K562 (cell line): ENCODE results near the gene TIPIN. TPM values are rescaled to one million over a fixed set of nuclear protein-coding genes. Genes with fewer than 3 reads are reported as not detected.
"Not testable (repeated sequence)": the region's sequence is repeated elsewhere in the genome, so short reads cannot be mapped to it uniquely, and the experiment has no call there.

ENCODE experiments used
- ATAC-seq: fragments of 200-7000 bp; cut with Tn5 transposase; 3 replicates; pipeline ENCODE4 v1.9.1; 2020; ENCODE audit warnings: moderate library complexity
- BruUV-seq: library from RNA; stranded (reverse); fragments of 400-500 nt; replicated peaks from 2 replicates; lab custom pipeline; 2021; lab: Mats Ljungman, UMichigan
- CTCF ChIA-PET: fragments of 300-600 bp; formaldehyde crosslinking; extraction: SDS; loops from one replicate; lab custom pipeline; 2021; ENCODE audit warnings: low intra/inter-chr PET ratio; lab: Yijun Ruan, JAX
- POLR2A ChIA-PET: fragments of 300-600, 350-650 bp; sonication (Branson Sonifier 250); formaldehyde crosslinking; extraction: SDS; loops from one replicate; lab custom pipeline; 2021; ENCODE audit warnings: antibody characterized with exemption, inconsistent platforms; lab: Yijun Ruan, JAX
- DNase-seq, 4 experiments: peaks; one replicate each; pipeline versions ENCODE4 v3.0.0 to v3.0.0-alpha.2; 2011 to 2018; ENCODE audit warnings: low spot score in 3 of 4, mixed read lengths in 3 of 4; ENCODE audit errors: extremely low read depth in 1 of 4
- FAIRE-seq: peaks from 2 replicates; lab custom pipeline; 2011; peaks lifted over from hg19 to GRCh38; lab: Jason Lieb, UNC
- H2AFZ ChIP-seq: 2 replicates; pipeline ENCODE4 v1.6.0; 2011; ENCODE audit warnings: low read depth, low read length, control low read depth, inconsistent platforms
- H3K27ac ChIP-seq: fragments of 200-600 bp; 3 replicates; pipeline ENCODE4 v1.8.0; 2011; ENCODE audit warnings: low read depth, mild to moderate bottlenecking, control low read depth, inconsistent platforms, low read length, moderate library complexity, mixed read lengths; ENCODE audit errors: extremely low read depth
- H3K27me3 ChIP-seq, 2 experiments: fragments of 300-600 bp in 1 of 2; 2 replicates in 1 of 2; 3 replicates in 1 of 2; pipeline versions ENCODE4 v1.6.0 to v1.8.0; 2011; ENCODE audit warnings: inconsistent platforms in 2 of 2, low read length in 2 of 2, mild to moderate bottlenecking in 1 of 2, mixed read lengths in 1 of 2, moderate library complexity in 1 of 2; ENCODE audit not compliant: control insufficient read depth in 2 of 2, insufficient read depth in 2 of 2
- H3K36me3 ChIP-seq: fragments of 300-600 bp; 3 replicates; pipeline ENCODE4 v1.8.0; 2011; ENCODE audit warnings: mild to moderate bottlenecking, low read length, inconsistent platforms; ENCODE audit not compliant: control insufficient read depth, insufficient read depth
- H3K4me1 ChIP-seq, 2 experiments: fragments of 200-600 bp in 1 of 2; replicated peaks in 1 of 2; 2 replicates in 1 of 2; 3 replicates in 1 of 2; pipeline versions ENCODE4 v1.5.1 to v1.8.0; 2011; ENCODE audit warnings: inconsistent platforms in 2 of 2, low read length in 2 of 2, mild to moderate bottlenecking in 1 of 2, mixed read lengths in 1 of 2, moderate library complexity in 1 of 2; ENCODE audit not compliant: control insufficient read depth in 2 of 2, insufficient read depth in 2 of 2
- H3K4me2 ChIP-seq: 2 replicates; pipeline ENCODE4 v1.6.1; 2011; ENCODE audit warnings: low read length, control low read depth, inconsistent platforms, mixed read lengths; ENCODE audit not compliant: insufficient read depth
- H3K4me3 ChIP-seq: fragments of 200-600 bp; sonication (generic), shearing (Covaris generic); 2 replicates; pipeline ENCODE4 v1.5.1; 2016; ENCODE audit warnings: control low read depth, inconsistent platforms
- H3K79me2 ChIP-seq: fragments of 200-600 bp; 3 replicates; pipeline ENCODE4 v1.8.0; 2011; ENCODE audit warnings: low read length, inconsistent platforms; ENCODE audit not compliant: control insufficient read depth, insufficient read depth
- H3K9ac ChIP-seq, 2 experiments: 2 replicates each; pipeline versions ENCODE4 v1.6.0 to v1.6.1; 2011; ENCODE audit warnings: low read depth in 2 of 2, low read length in 2 of 2, control low read depth in 1 of 2, inconsistent platforms in 1 of 2, mild to moderate bottlenecking in 1 of 2, mixed read lengths in 1 of 2; ENCODE audit not compliant: insufficient read depth in 1 of 2
- H3K9me1 ChIP-seq: one replicate; pipeline ENCODE4 v1.6.0; 2011; ENCODE audit warnings: inconsistent platforms, mild to moderate bottlenecking, low read length, moderate library complexity; ENCODE audit not compliant: control insufficient read depth, insufficient read depth
- H3K9me3 ChIP-seq: replicated peaks from 2 replicates; pipeline ENCODE4 v1.5.1; 2011; ENCODE audit warnings: low read depth, low read length, inconsistent platforms; ENCODE audit not compliant: control insufficient read depth, insufficient read depth
- H4K20me1 ChIP-seq: replicated peaks from 2 replicates; pipeline ENCODE4 v1.6.1; 2011; ENCODE audit warnings: low read length, inconsistent platforms, mixed read lengths; ENCODE audit not compliant: control insufficient read depth, insufficient read depth
- CEBPG ChIP-seq, 3 experiments: fragments of 200-800 bp in 1 of 3; sonication (Bioruptor generic) in 1 of 3; sonication (generic) in 1 of 3; formaldehyde crosslinking in 1 of 3; IDR thresholded peaks in 2 of 3; conservative IDR thresholded peaks in 1 of 3; 2 replicates each; pipeline versions ENCODE4 v1.6.1 to v1.8.0; 2016 to 2022; ENCODE audit warnings: missing compliant biosample characterization in 2 of 3, missing genetic modification characterization in 2 of 3, mild to moderate bottlenecking in 1 of 3, missing genetic modification reagents in 1 of 3
- FOSL1 ChIP-seq: fragments of 200-800 bp; sonication (Bioruptor generic); conservative IDR thresholded peaks from 2 replicates; pipeline ENCODE4 v1.6.1; 2016; ENCODE audit warnings: missing genetic modification characterization, missing compliant biosample characterization
- MAFF ChIP-seq: IDR thresholded peaks from 2 replicates; pipeline ENCODE4 v1.6.1; 2012; ENCODE audit warnings: low read length, improper control_type of control experiment
- WGBS: fragments of 100-300 bp; shearing (Covaris generic); methylation state at CpG from one replicate; pipeline ENCODE4 v1.1.6; 2016; ENCODE audit warnings: low coverage, mixed read lengths; ENCODE audit not compliant: insufficient coverage; ENCODE audit errors: missing lambda C conversion rate; 5-methylcytosine and 5-hydroxymethylcytosine counted together
- in situ Hi-C: fragments of 300-500 bp; cut with MboI; formaldehyde crosslinking; loops from 4 replicates; pipeline ENCODE4 v1.15.0; 2018; ENCODE audit warnings: inconsistent platforms, mixed read lengths
- intact Hi-C: fragments of 100-400 bp; cut with micrococcal nuclease; formaldehyde crosslinking; loops from 2 replicates; pipeline ENCODE4 v1.14.2; 2022
- polyA plus RNA-seq, 8 experiments: library from polyadenylated mRNA; depleted of rRNA in 4 of 8; stranded (reverse) in 5 of 8; unstranded in 3 of 8; fragments of >200 nt; fragmentation: Nextera tagmentation in 2 of 8; fragmentation: Illumina TruSeq in 1 of 8; extraction: Ambion mirVana in 2 of 8; extraction: Trizol in 1 of 8; gene quantifications; 2 replicates each; pipeline versions ENCODE4 v1.2.1 to v1.2.3, GENCODE V29; 2011 to 2014; ENCODE audit warnings: inconsistent platforms in 1 of 8, missing spikeins in 1 of 8
- total RNA-seq, 7 experiments: library from RNA; depleted of rRNA in 6 of 7; stranded (reverse); fragments of >200 nt in 6 of 7; fragmentation: Illumina TruSeq in 2 of 7; extraction: Trizol in 2 of 7; gene quantifications; 2 replicates each; pipeline versions ENCODE4 v1.2.1 to v1.2.3, GENCODE V29; 2011 to 2021; ENCODE audit warnings: low replicate concordance in 1 of 7

The TIPIN gene
- total and polyA plus RNA-seq, 9 of the 15 experiments (the other 6 are each of a cell fraction or from before 2014, with no cell fraction given) = 22.9 to 61.4 (median 42.0) TPM

GRCh38 chr15:66361745-66362460, 5.4 kb upstream of the TIPIN start:
- POLR2A ChIA-PET = interaction anchor here (0.6 kb wide), 1 partner anchor 474 kb away, joined by 4 read pairs; no protein-coding TSS in a partner anchor
- BruUV-seq; TF ChIP-seq CEBPG (CRISPR knock-in tag; IDR thresholded peaks at IDR 0.05): not testable (repeated sequence)
- TF ChIP-seq CEBPG (tag; conservative IDR thresholded peaks at IDR 0.05 in 1 of 2, IDR thresholded peaks at IDR 0.05 in 1 of 2) = 0 out of 4 replicates have a peak, but pooled peaks of 1 of the 2 experiments have one; percentile 8

GRCh38 chr15:66359740-66360139, 3.3 kb upstream of the TIPIN start:
- intact Hi-C loops (no loop called here), in situ Hi-C loops (no loop called here)
- Histone ChIP-seq H3K27ac (no peak overlapping the region), H3K27me3 (no peaks in the 10 kb centered on the region), H3K4me1 (peaks cover 4 to 16% of the 10 kb centered on the region in 2 experiments; a peak in 4 of 5 replicates), H3K4me3 (no peak overlapping the region), H3K4me2 (no peak overlapping the region), H2AFZ (no peak overlapping the region), H4K20me1 (no peaks in the 10 kb centered on the region), H3K9ac (no peak overlapping the region), H3K79me2 (peaks cover 17% of the 10 kb centered on the region), H3K9me1 (no peaks in the 10 kb centered on the region), H3K36me3 (no peaks in the 10 kb centered on the region), H3K9me3 (no peaks in the 10 kb centered on the region)
- ChIA-PET CTCF (no interaction called here), POLR2A (no interaction called here)
- DNase-seq (no peak), FAIRE-seq (no peak), ATAC-seq (no peak)
- TF ChIP-seq FOSL1 (0 out of 2 replicates have a peak, but pooled peaks have one; percentile 20), MAFF (no peak)
- BruUV-seq = no TSS peak
- WGBS = 70% methylated on average over 7 of the region's 7 CpGs

More at GRCh38 chr15:66361745-66362460, 5.4 kb upstream of the TIPIN start:
- H3K27me3 ChIP-seq, ATAC-seq, CTCF ChIA-PET, FAIRE-seq, H3K36me3 ChIP-seq, H3K4me3 ChIP-seq, H3K79me2 ChIP-seq, H3K9me3 ChIP-seq, H2AFZ ChIP-seq, in situ Hi-C loops, DNase-seq, H3K4me2 ChIP-seq, H3K4me1 ChIP-seq, intact Hi-C loops, H4K20me1 ChIP-seq, H3K9me1 ChIP-seq, H3K9ac ChIP-seq, H3K27ac ChIP-seq: not testable (repeated sequence)
- 73% methylated on average over 11 of the region's 15 CpGs for WGBS
